ENCODE data around the gene CFDP1. TPM values are rescaled to one million over a fixed set of nuclear protein-coding genes. Genes with fewer than 3 reads are reported as not detected.

The CFDP1 gene
- total RNA-seq, 1 experiment from 2014 or later: 52.6 TPM

- CTCF ChIA-PET: interaction anchor here (0.5 to 0.9 kb wide), 2 partner anchors 24 to 38 kb away, joined by 3 read pairs; no protein-coding TSS in a partner anchor
- peak overlapping the region; percentile 1; the same call in 1 of the 2 replicates for H3K4me3 ChIP-seq
- peak overlapping the region; percentile 54 for H3K27ac ChIP-seq
- BruUV-seq (replicated peaks): no TSS peak
- H3K9me2 ChIP-seq (ENCODE audit: insufficient read depth): no peaks in the 10 kb centered on the region
- peak; percentile 49 to 98 for DNase-seq
- H3K27me3 ChIP-seq (ENCODE audit: insufficient read depth, low read depth): no peaks in the 10 kb centered on the region
- TF ChIP-seq EZH2 (IDR thresholded peaks at IDR 0.05; ENCODE audit: low read depth) (no peak), CTCF (conservative IDR thresholded peaks at IDR 0.05) (no peak)
- H3K9me3 ChIP-seq (ENCODE audit: insufficient read depth, low read depth): no peaks in the 10 kb centered on the region
- H3K36me3 ChIP-seq (ENCODE audit: low read depth): 0 out of 2 replicates have a peak, but pooled peaks cover 3% of the 10 kb centered on the region
- intact Hi-C loops (cut with micrococcal nuclease; ENCODE audit: unreplicated experiment): loop anchor here (1.0 to 2.0 kb wide), 3 partner anchors 73 to 133 kb away; no protein-coding TSS in a partner anchor
- POLR2A ChIA-PET (ENCODE audit: unreplicated experiment): interaction anchor here (0.7 kb wide), 1 partner anchor 114 kb away, joined by 7 read pairs; no protein-coding TSS in a partner anchor
- H3F3A ChIP-seq (ENCODE audit: insufficient read depth, low read depth): peaks cover 26% of the 10 kb centered on the region
- peaks cover 51% of the 10 kb centered on the region for H3K4me1 ChIP-seq (replicated peaks; ENCODE audit: insufficient read depth)
- H3K4me2 ChIP-seq: peak overlapping the region; percentile 62
- no peaks in the 10 kb centered on the region; the same call in 1 of the 2 replicates for H4K20me1 ChIP-seq (ENCODE audit: insufficient read depth)
- H2AFZ ChIP-seq: no peak overlapping the region
- H3K79me2 ChIP-seq (ENCODE audit: low read depth): peaks cover 20% of the 10 kb centered on the region
Measured at GRCh38 chr16:75377729-75378386, 55.4 kb downstream of the CFDP1 start.

- Histone ChIP-seq H4K20me1 (ENCODE audit: insufficient read depth) (no peaks in the 10 kb centered on the region; the same call in 1 of the 2 replicates), H3K9me3 (ENCODE audit: insufficient read depth, low read depth) (no peaks in the 10 kb centered on the region), H3F3A (ENCODE audit: insufficient read depth, low read depth) (peaks cover 38% of the 10 kb centered on the region), H3K4me1 (replicated peaks; ENCODE audit: insufficient read depth) (peaks cover 64% of the 10 kb centered on the region), H3K36me3 (ENCODE audit: low read depth) (0 out of 2 replicates have a peak, but pooled peaks cover 3% of the 10 kb centered on the region), H3K27ac (peak overlapping the region; percentile 62), H3K4me3 (peak overlapping the region; percentile 6; the same call in 1 of the 2 replicates), H3K9me2 (ENCODE audit: insufficient read depth) (no peaks in the 10 kb centered on the region), H3K79me2 (ENCODE audit: low read depth) (peaks cover 20% of the 10 kb centered on the region), H2AFZ (no peak overlapping the region), H3K27me3 (ENCODE audit: insufficient read depth, low read depth) (no peaks in the 10 kb centered on the region), H3K4me2 (peak overlapping the region; percentile 62)
- ChIA-PET POLR2A (ENCODE audit: unreplicated experiment) (interaction anchor here (0.5 to 0.6 kb wide), 3 partner anchors 21 to 132 kb away, joined by 3 to 5 read pairs (median 3); no protein-coding TSS in a partner anchor), CTCF (no interaction called here)
- intact Hi-C loops (cut with micrococcal nuclease; ENCODE audit: unreplicated experiment): loop anchor here (2.0 kb wide), 1 partner anchor 110 kb away; no protein-coding TSS in a partner anchor
- peak; percentile 69 to 88 for DNase-seq
- TF ChIP-seq EZH2 (IDR thresholded peaks at IDR 0.05; ENCODE audit: low read depth) (no peak), CTCF (conservative IDR thresholded peaks at IDR 0.05) (no peak)
- no TSS peak for BruUV-seq (replicated peaks)
Measured at GRCh38 chr16:75376475-75377161, 56.7 kb downstream of the CFDP1 start.

- CTCF ChIA-PET: no interaction called here
- no peak for DNase-seq
- no TSS peak for BruUV-seq (replicated peaks)
- POLR2A ChIA-PET (ENCODE audit: unreplicated experiment): no interaction called here
- no peak overlapping the region for H3K4me3 ChIP-seq
- no peak overlapping the region for H3K27ac ChIP-seq
- H3K27me3 ChIP-seq (ENCODE audit: insufficient read depth, low read depth): no peaks in the 10 kb centered on the region
- H3K4me1 ChIP-seq (replicated peaks; ENCODE audit: insufficient read depth): peaks cover 67% of the 10 kb centered on the region
- H3K4me2 ChIP-seq: no peak overlapping the region
- H3K79me2 ChIP-seq (ENCODE audit: low read depth): peaks cover 20% of the 10 kb centered on the region
- TF ChIP-seq CTCF (conservative IDR thresholded peaks at IDR 0.05): no peak
- TF ChIP-seq EZH2 (IDR thresholded peaks at IDR 0.05; ENCODE audit: low read depth): no peak
- intact Hi-C loops (cut with micrococcal nuclease; ENCODE audit: unreplicated experiment): no loop called here
- H3F3A ChIP-seq (ENCODE audit: insufficient read depth, low read depth): peaks cover 40% of the 10 kb centered on the region
- H3K9me3 ChIP-seq (ENCODE audit: insufficient read depth, low read depth): no peaks in the 10 kb centered on the region
- H2AFZ ChIP-seq: no peak overlapping the region
- H3K36me3 ChIP-seq (ENCODE audit: low read depth): 0 out of 2 replicates have a peak, but pooled peaks cover 2% of the 10 kb centered on the region
- H3K9me2 ChIP-seq (ENCODE audit: insufficient read depth): no peaks in the 10 kb centered on the region
- no peaks in the 10 kb centered on the region; the same call in 1 of the 2 replicates for H4K20me1 ChIP-seq (ENCODE audit: insufficient read depth)
Measured at GRCh38 chr16:75374388-75374787, 58.9 kb downstream of the CFDP1 start.

Data from PC-9 (cell line).